OCI-LY7 (cell line): ENCODE results near the gene GPS1. TPM values are rescaled to one million over a fixed set of nuclear protein-coding genes. Genes with fewer than 3 reads are reported as not detected.

Experiments used
- BruUV-seq: library from RNA; stranded (reverse); fragments of 400-500 nt; replicated peaks from 2 replicates; lab custom pipeline; 2021; lab: Mats Ljungman, UMichigan
- CTCF ChIA-PET: fragments of 300-600 bp; sonication (Branson Sonifier 250); formaldehyde crosslinking; loops from one replicate; lab custom pipeline; 2022; ENCODE audit warnings: antibody characterized with exemption; ENCODE audit not compliant: unreplicated experiment; lab: Charles Lee
- POLR2A ChIA-PET: fragments of 300-600 bp; sonication (Branson Sonifier 250); formaldehyde crosslinking; loops from one replicate; lab custom pipeline; 2022; ENCODE audit warnings: antibody characterized with exemption; lab: Charles Lee
- DNase-seq: peaks from one replicate; pipeline ENCODE4 v3.0.0-alpha.2; 2015; ENCODE audit warnings: low spot score
- H2AFZ ChIP-seq: fragments of 200-600 bp; sonication (generic), shearing (Covaris generic); 2 replicates; pipeline ENCODE4 v1.6.1; 2014; ENCODE audit warnings: mild to moderate bottlenecking, antibody characterized with exemption, low read length, moderate library complexity
- H3K27ac ChIP-seq: fragments of 200-600 bp; sonication (generic); 2 replicates; pipeline ENCODE4 v1.5.1; 2014; ENCODE audit warnings: mixed run types, low read depth, mild to moderate bottlenecking, moderate library complexity, low read length, inconsistent platforms; ENCODE audit not compliant: poor library complexity, severe bottlenecking
- H3K36me3 ChIP-seq: fragments of 200-600 bp; sonication (generic); 2 replicates; pipeline ENCODE4 v1.6.1; 2014; ENCODE audit warnings: mild to moderate bottlenecking, antibody characterized with exemption, low read length, moderate library complexity, mixed read lengths; ENCODE audit not compliant: insufficient read depth
- H3K4me1 ChIP-seq: fragments of 200-600 bp; sonication (generic); 2 replicates; pipeline ENCODE4 v1.5.1; 2014; ENCODE audit warnings: mild to moderate bottlenecking, low read length; ENCODE audit not compliant: insufficient read depth, poor library complexity, severe bottlenecking
- H3K4me2 ChIP-seq: fragments of 200-600 bp; sonication (generic); 2 replicates; pipeline ENCODE4 v1.6.1; 2014; ENCODE audit warnings: mild to moderate bottlenecking, low read length
- H3K4me3 ChIP-seq: fragments of 200-600 bp; sonication (generic); 2 replicates; pipeline ENCODE4 v1.5.1; 2014; ENCODE audit warnings: mild to moderate bottlenecking, low read depth, low read length; ENCODE audit not compliant: poor library complexity, severe bottlenecking
- H3K79me2 ChIP-seq: fragments of 200-600 bp; sonication (generic); 2 replicates; pipeline ENCODE4 v1.6.1; 2016; ENCODE audit warnings: low read depth, mild to moderate bottlenecking, low read length, moderate library complexity, mixed read lengths; ENCODE audit not compliant: insufficient read depth
- H3K9me2 ChIP-seq: fragments of 200-600 bp; sonication (generic); 2 replicates; pipeline ENCODE4 v1.6.1; 2016; ENCODE audit warnings: mild to moderate bottlenecking, low read length, mixed read lengths; ENCODE audit not compliant: insufficient read depth
- H3K9me3 ChIP-seq: fragments of 200-600 bp; sonication (generic); 2 replicates; pipeline ENCODE4 v1.6.1; 2014; ENCODE audit warnings: mild to moderate bottlenecking, mixed run types, low read length, mixed read lengths
- H4K20me1 ChIP-seq: fragments of 200-600 bp; sonication (generic); 2 replicates; pipeline ENCODE4 v1.6.1; 2014; ENCODE audit warnings: mild to moderate bottlenecking, antibody characterized with exemption, low read length, moderate library complexity, mixed read lengths; ENCODE audit not compliant: insufficient read depth
- CTCF ChIP-seq: fragments of 200-600 bp; sonication (generic); conservative IDR thresholded peaks from 2 replicates; pipeline ENCODE4 v1.5.1; 2014; ENCODE audit warnings: mild to moderate bottlenecking, antibody characterized with exemption, low read length, moderate library complexity, mixed read lengths
- EZH2phosphoT487 ChIP-seq: fragments of 200-600 bp; sonication (generic); IDR thresholded peaks from 2 replicates; pipeline ENCODE4 v1.6.1; 2018; ENCODE audit warnings: low read depth, borderline replicate concordance, mild to moderate bottlenecking, mixed run types, antibody characterized with exemption, low read length, moderate library complexity, mixed read lengths
- intact Hi-C: fragments of 100-400 bp; cut with micrococcal nuclease; formaldehyde crosslinking; loops from one replicate; pipeline ENCODE4 v1.10.0; 2022; ENCODE audit not compliant: unreplicated experiment
- total RNA-seq, 2 experiments: library from RNA; depleted of rRNA in 1 of 2; stranded (reverse); fragments of >200 nt in 1 of 2; shearing (Covaris generic) in 1 of 2; gene quantifications; 2 replicates each; pipeline ENCODE4 v1.2.3, GENCODE V29; 2014 to 2022

The GPS1 gene
- total RNA-seq, 2 experiments from 2014 or later = 133 to 169 TPM

DNA sequence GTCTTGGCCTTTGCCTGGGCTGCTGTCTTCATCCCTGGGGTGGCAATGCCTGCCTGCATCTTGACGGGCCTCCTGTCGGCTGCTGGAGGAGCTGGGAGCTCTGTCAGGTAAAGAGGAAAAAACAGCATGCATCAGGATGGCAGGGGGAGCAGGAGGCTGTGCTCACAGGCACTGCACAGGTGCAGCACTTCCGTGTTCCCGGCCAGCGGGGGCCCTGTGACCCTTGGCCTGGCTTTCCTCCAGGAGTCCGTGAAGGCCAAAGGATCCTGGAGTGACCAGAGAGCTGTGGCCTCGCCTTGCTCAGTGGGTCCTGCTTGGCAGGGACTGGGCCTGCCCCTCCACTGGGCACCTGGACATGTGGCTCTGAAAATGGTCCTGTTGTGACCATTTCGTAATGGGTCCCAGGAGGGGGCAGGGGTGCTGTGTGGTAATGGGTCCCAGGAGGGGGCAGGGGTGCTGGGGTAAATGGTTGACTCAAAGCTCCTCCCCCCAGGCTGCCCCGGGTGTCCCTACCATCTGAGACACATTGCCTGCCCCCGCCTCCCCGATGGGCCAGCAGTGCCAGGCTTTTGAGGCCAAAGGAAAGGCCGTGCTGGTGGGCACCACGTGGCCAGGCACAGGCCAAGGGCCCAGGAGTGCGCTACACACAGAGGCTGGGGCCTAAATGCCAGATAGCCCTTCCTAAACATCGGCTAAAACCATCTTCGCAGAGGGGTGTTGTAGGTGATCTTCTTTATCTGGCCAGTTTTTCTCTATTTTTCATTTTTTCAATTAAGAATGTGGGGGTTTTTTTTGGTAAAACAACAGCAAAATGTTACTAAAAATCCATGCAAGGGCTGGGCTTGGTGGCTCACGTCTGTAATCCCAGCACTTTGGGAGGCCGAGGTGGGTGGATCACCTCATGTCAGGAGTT is 50.3 kb downstream of the GPS1 start:
- no TSS peak for BruUV-seq
- Histone ChIP-seq H3K4me1 (peaks cover 60% of the 10 kb centered on the region), H3K4me3 (peak overlapping the region; percentile 87), H3K79me2 (peaks cover 16% of the 10 kb centered on the region), H2AFZ (no peak overlapping the region), H4K20me1 (0 out of 2 replicates have a peak, but pooled peaks cover 1% of the 10 kb centered on the region), H3K27ac (peak overlapping the region; percentile 89), H3K9me3 (no peaks in the 10 kb centered on the region), H3K4me2 (peak overlapping the region; percentile 84), H3K9me2 (no peaks in the 10 kb centered on the region), H3K36me3 (peaks cover 5% of the 10 kb centered on the region)
- intact Hi-C loops = loop anchor here (5.0 kb wide), 1 partner anchor 135 kb away; no protein-coding TSS in a partner anchor
- ChIA-PET CTCF (interaction anchor here (0.5 kb wide), 1 partner anchor 248 kb away, joined by 3 read pairs; no protein-coding TSS in a partner anchor), POLR2A (interaction anchor here (1.1 kb wide), 1 partner anchor 38 kb away, joined by 3 read pairs; no protein-coding TSS in a partner anchor)
- DNase-seq = peak; percentile 66
- TF ChIP-seq EZH2phosphoT487 = no peak
- 0 out of 2 replicates have a peak, but pooled peaks have one; percentile 25 for TF ChIP-seq CTCF

DNA sequence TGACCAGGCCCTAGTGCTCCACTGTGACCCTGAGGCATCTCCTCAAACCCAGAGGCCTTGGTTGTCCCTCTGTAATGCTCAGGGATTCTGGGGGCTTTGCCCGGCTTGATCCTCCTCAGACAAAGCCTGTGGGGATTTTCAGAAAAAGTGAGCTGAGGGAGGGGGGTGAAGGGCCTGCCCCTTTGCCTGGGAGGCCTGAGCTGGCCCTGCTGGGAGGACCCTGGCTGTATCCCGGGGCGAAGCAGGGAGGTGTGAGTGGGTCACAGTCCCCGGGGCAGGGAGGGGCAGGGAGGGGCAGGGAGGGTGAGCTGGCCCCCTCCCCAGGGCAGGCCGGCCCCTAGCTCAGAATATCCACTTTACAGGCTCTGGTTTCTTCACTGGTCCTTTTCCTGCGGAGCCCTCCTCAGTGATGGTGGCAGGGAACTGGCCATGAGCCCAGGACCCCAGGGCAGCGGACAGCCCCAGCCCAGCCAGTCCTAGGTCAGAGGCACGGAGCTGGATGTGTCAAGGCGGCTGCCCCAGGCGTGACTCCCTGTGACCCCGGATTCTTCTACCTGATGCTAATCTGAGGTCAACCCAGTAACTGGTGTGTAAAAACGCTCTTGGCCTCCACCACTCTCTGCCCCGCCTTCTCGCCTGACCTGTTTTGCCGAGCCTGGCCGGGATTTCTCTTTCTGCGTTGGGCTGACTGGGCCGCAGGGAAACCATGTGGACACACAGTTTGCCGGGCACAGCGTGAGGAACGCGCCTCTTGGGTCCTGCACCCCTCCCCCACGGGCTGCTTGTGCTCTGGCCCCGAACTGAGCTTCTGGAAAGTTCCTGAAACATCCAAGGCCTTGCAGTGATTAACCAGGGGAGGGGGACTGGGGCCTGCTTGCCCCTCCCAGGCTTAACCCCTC is 52.1 kb downstream of the GPS1 start:
- Histone ChIP-seq H3K4me3 (no peak overlapping the region), H3K79me2 (peaks cover 9% of the 10 kb centered on the region; the same call in 1 of the 2 replicates), H3K9me2 (no peaks in the 10 kb centered on the region), H3K27ac (no peak overlapping the region), H2AFZ (no peak overlapping the region), H3K36me3 (no peaks in the 10 kb centered on the region), H3K4me2 (no peak overlapping the region), H4K20me1 (no peaks in the 10 kb centered on the region), H3K4me1 (peaks cover 65% of the 10 kb centered on the region), H3K9me3 (no peaks in the 10 kb centered on the region)
- intact Hi-C loops = loop anchor here (5.0 kb wide), 1 partner anchor 137 kb away; no protein-coding TSS in a partner anchor
- BruUV-seq = no TSS peak
- POLR2A ChIA-PET = interaction anchor here (0.6 kb wide), 1 partner anchor 429 kb away, joined by 3 read pairs; no protein-coding TSS in a partner anchor
- CTCF ChIA-PET = no interaction called here
- no peak for TF ChIP-seq CTCF
- TF ChIP-seq EZH2phosphoT487 = no peak
- peak; percentile 23 for DNase-seq
